Right lobe of liver (tissue), 6 donors: ENCODE data around the gene UVRAG. TPM values are rescaled to one million over a fixed set of nuclear protein-coding genes. Genes with fewer than 3 reads are reported as not detected.

Experiments
- ATAC-seq, 4 donors: fragments of 200-7000 bp; cut with Tn5 transposase; one replicate each; pipeline ENCODE4 v1.9.1; 2020; ENCODE audit warnings: mild to moderate bottlenecking in 4 of 4, moderate library complexity in 4 of 4
- DNase-seq, 3 donors: peaks; one replicate each; pipeline ENCODE4 v3.0.0-alpha.2; 2020
- H3K27ac ChIP-seq, 3 donors: fragments of 200-600 bp; one replicate each; pipeline ENCODE4 v1.8.0; 2022
- H3K27me3 ChIP-seq, 2 donors: fragments of 200-600 bp; one replicate each; pipeline ENCODE4 v1.8.0; 2022
- H3K36me3 ChIP-seq, 4 donors: fragments of 200-600 bp; sonication (generic) in 1 of 4; one replicate each; pipeline versions ENCODE4 v1.5.1 to v1.8.0; 2017 to 2022; ENCODE audit warnings: control low read depth in 1 of 4
- H3K4me1 ChIP-seq, 4 donors: fragments of 200-600 bp; sonication (generic) in 1 of 4; one replicate each; pipeline versions ENCODE4 v1.5.1 to v1.8.0; 2017 to 2022; ENCODE audit warnings: control low read depth in 1 of 4
- H3K4me3 ChIP-seq, 3 donors: fragments of 200-600 bp; one replicate each; pipeline ENCODE4 v1.8.0; 2022
- H3K9me3 ChIP-seq, 4 donors: fragments of 200-600 bp; sonication (generic) in 1 of 4; one replicate each; pipeline versions ENCODE4 v1.5.1 to v1.8.0; 2017 to 2022; ENCODE audit warnings: control low read depth in 1 of 4
- CTCF ChIP-seq, 4 donors: fragments of 200-600 bp in 3 of 4; fragments of 450-650 bp in 1 of 4; IDR thresholded peaks; one replicate each; pipeline versions ENCODE4 v1.5.1 to v1.8.0; 2016 to 2022; ENCODE audit warnings: antibody characterized with exemption in 4 of 4, mild to moderate bottlenecking in 2 of 4
- POLR2A ChIP-seq: fragments of 450-650 bp; IDR thresholded peaks from one replicate; pipeline ENCODE4 v1.6.1; 2017; ENCODE audit warnings: antibody characterized with exemption, mild to moderate bottlenecking
- WGBS: methylation state at CpG from one replicate; pipeline ENCODE4 v1.1.6; 2018; ENCODE audit warnings: low coverage, low lambda C conversion rate; ENCODE audit not compliant: insufficient coverage; ENCODE audit errors: missing lambda C conversion rate; 5-methylcytosine and 5-hydroxymethylcytosine counted together
- intact Hi-C, 2 donors: fragments of 100-400 bp; cut with DNase I; formaldehyde crosslinking; loops; one replicate each; pipeline versions ENCODE4 v1.11.2 to v1.14.1; 2022
- total RNA-seq, 6 experiments: library from RNA; depleted of rRNA in 2 of 6; stranded (reverse); fragments of >200 nt in 2 of 6; fragmentation: NEBNext Ultra II Directional in 3 of 6; extraction: Animal tissue kit (Norgen Biotek cat#: 25700) in 3 of 6; gene quantifications; one replicate each; pipeline versions ENCODE4 v1.1.0 to v1.2.4, GENCODE V29; 2016 to 2023
- donor health status: DM: no; HTN: yes; CAD: no.
- donor health status: DM: no; HTN: no; CAD: no.
- donor health status: DM: no; HTN: no; CAD: no.
- donor health status: DM: no; HTN: yes; CAD: no.
- donor health status: DM: no; HTN: yes; CAD: no.

UVRAG gene
- total RNA-seq, 6 experiments from 2014 or later: 8.8 to 12.6 (median 10.3) TPM

- no peak for TF ChIP-seq POLR2A
- TF ChIP-seq CTCF (IDR thresholded peaks at IDR 0.05): no peak
- Histone ChIP-seq H3K36me3 (peaks cover 0 to 13% (median 0%) of the 10 kb centered on the region in 4 donors), H3K27ac (peak overlapping the region in 1 of 3 donors; percentile 32), H3K9me3 (no peaks in the 10 kb centered on the region), H3K4me3 (no peak overlapping the region), H3K27me3 (no peaks in the 10 kb centered on the region), H3K4me1 (peaks cover 0 to 14% (median 3%) of the 10 kb centered on the region in 4 donors)
- peak in 2 of 3 donors; percentile 15 to 33 for DNase-seq
- intact Hi-C loops: no loop called here
- 52% methylated on average over 5 of the region's 5 CpGs for WGBS
- ATAC-seq: peak in 1 of 4 donors; percentile 31
These were observed 41.2 kb upstream of the UVRAG start for GRCh38 chr11:75773595-75774353.

- H3K36me3 ChIP-seq: peaks cover 0 to 13% (median 0%) of the 10 kb centered on the region in 4 donors
- WGBS: 67% methylated on average over 1 of the region's 3 CpGs
- peak in 2 of 3 donors; percentile 9 to 20 for DNase-seq
These were observed 40.0 kb upstream of the UVRAG start for GRCh38 chr11:75775056-75775455.

GRCh38 chr11:75776546-75776945 is 38.5 kb upstream of the UVRAG start:
- no peak overlapping the region for H3K4me3 ChIP-seq
- 79% methylated on average over 4 of the region's 4 CpGs for WGBS
- no peak overlapping the region for H3K27ac ChIP-seq
- no peaks in the 10 kb centered on the region for H3K9me3 ChIP-seq
- H3K4me1 ChIP-seq: peaks cover 0 to 32% (median 16%) of the 10 kb centered on the region in 4 donors
- ATAC-seq (no peak), DNase-seq (peak in 2 of 3 donors; percentile 10 to 37)
- peaks cover 0 to 13% (median 0%) of the 10 kb centered on the region in 4 donors for H3K36me3 ChIP-seq
- H3K27me3 ChIP-seq: no peaks in the 10 kb centered on the region
- no peak for TF ChIP-seq CTCF (IDR thresholded peaks at IDR 0.05)
- no peak for TF ChIP-seq POLR2A
- intact Hi-C loops: no loop called here

More at GRCh38 chr11:75775056-75775455, 40.0 kb upstream of the UVRAG start:
- peaks cover 0 to 27% (median 9%) of the 10 kb centered on the region in 4 donors for H3K4me1 ChIP-seq
- no peak for ATAC-seq
- no peaks in the 10 kb centered on the region for H3K9me3 ChIP-seq
- no peaks in the 10 kb centered on the region for H3K27me3 ChIP-seq
- no peak overlapping the region for H3K4me3 ChIP-seq
- TF ChIP-seq POLR2A (no peak), CTCF (IDR thresholded peaks at IDR 0.05) (no peak)
- intact Hi-C loops: no loop called here
- no peak overlapping the region for H3K27ac ChIP-seq

GRCh38 chr11:75777461-75778110 is 37.4 kb upstream of the UVRAG start:
- Histone ChIP-seq H3K27ac (peak overlapping the region in 1 of 3 donors; percentile 37), H3K9me3 (no peaks in the 10 kb centered on the region), H3K4me1 (peaks cover 0 to 42% (median 21%) of the 10 kb centered on the region in 4 donors), H3K4me3 (no peak overlapping the region), H3K27me3 (no peaks in the 10 kb centered on the region), H3K36me3 (peaks cover 0 to 13% (median 0%) of the 10 kb centered on the region in 4 donors)
- intact Hi-C loops: no loop called here
- DNase-seq (peak in 1 of 3 donors; percentile 60), ATAC-seq (peak in 3 of 4 donors; percentile 19 to 39 (median 26))
- no peak for TF ChIP-seq CTCF (IDR thresholded peaks at IDR 0.05)
- 66% methylated on average over 10 of the region's 13 CpGs for WGBS
